HG03378 (cell line): Measurements from ENCODE around the gene SYT6.

Experiments
- ATAC-seq: cut with Tn5 transposase; IDR thresholded peaks from one replicate; pipeline ENCODE4 v1.9.1; 2021; ENCODE audit warnings: mild to moderate bottlenecking, moderate library complexity; ENCODE audit not compliant: unreplicated experiment

Gene SYT6

GRCh38 chr1:114094675-114095074 lies 59.0 kb downstream of the SYT6 start:
- no peak for ATAC-seq

GRCh38 chr1:114094363-114094634 lies 59.4 kb downstream of the SYT6 start:
- no peak for ATAC-seq

- ATAC-seq = no peak
Observed at GRCh38 chr1:114093624-114094362, 59.9 kb downstream of the SYT6 start.

GRCh38 chr1:114092186-114093062 lies 61.2 kb downstream of the SYT6 start:
- no peak for ATAC-seq

- ATAC-seq = no peak
Observed at GRCh38 chr1:114091711-114092110, 62.0 kb downstream of the SYT6 start.

- ATAC-seq = no peak
Observed at GRCh38 chr1:114090738-114091505, 62.7 kb downstream of the SYT6 start.

- ATAC-seq = no peak
Observed at GRCh38 chr1:114089502-114090138, 64.0 kb downstream of the SYT6 start.

- ATAC-seq = no peak
Observed at GRCh38 chr1:114088392-114089299, 65.0 kb downstream of the SYT6 start.

GRCh38 chr1:114087495-114087894 lies 66.2 kb downstream of the SYT6 start:
- ATAC-seq = no peak

GRCh38 chr1:114086601-114087368 lies 66.9 kb downstream of the SYT6 start:
- no peak for ATAC-seq

- ATAC-seq = no peak
Observed at GRCh38 chr1:114082867-114083585, 70.6 kb downstream of the SYT6 start.

- ATAC-seq = no peak
Observed at GRCh38 chr1:114082304-114082630, 71.4 kb downstream of the SYT6 start.

- ATAC-seq = no peak
Observed at GRCh38 chr1:114081437-114082303, 72.0 kb downstream of the SYT6 start.

GRCh38 chr1:114080511-114081436 lies 72.9 kb downstream of the SYT6 start:
- no peak for ATAC-seq

GRCh38 chr1:114079596-114080190 lies 74.0 kb downstream of the SYT6 start:
- ATAC-seq = no peak

GRCh38 chr1:114078116-114078515 lies 75.6 kb downstream of the SYT6 start:
- ATAC-seq = no peak
